Body of pancreas (tissue), 4 donors: ENCODE results near the gene GMPR.

Experiments
- CTCF ChIP-seq, 7 experiments: fragments of 450-650 bp in 4 of 7; fragments of 200-600 bp in 3 of 7; sonication (generic) in 3 of 7; IDR thresholded peaks; one replicate each; pipeline ENCODE4 v1.5.1; 2016 to 2019; ENCODE audit warnings: antibody characterized with exemption in 7 of 7
- POLR2A ChIP-seq, 3 donors: fragments of 450-650 bp; IDR thresholded peaks; one replicate each; pipeline ENCODE4 v1.6.1; 2016; ENCODE audit warnings: antibody characterized with exemption in 3 of 3, mild to moderate bottlenecking in 2 of 3

GRCh38 chr6:16332175-16332542 lies 93.8 kb downstream of the GMPR start:
- TF ChIP-seq POLR2A (IDR thresholded peaks at IDR 0.05), result no peak
- TF ChIP-seq CTCF (IDR thresholded peaks at IDR 0.05), result peak; percentile 77 to 93 (median 87)
